NB4 (cell line): ENCODE data around the gene VPS54.
A peak's percentile ranks its signal among the peaks of the same experiment; 100 is the strongest.

ENCODE experiments used
- DNase-seq: peaks from one replicate; pipeline ENCODE4 v3.0.0; 2010; ENCODE audit warnings: low read depth
- H3K4me3 ChIP-seq: one replicate; pipeline ENCODE4 v1.5.1; 2011; ENCODE audit warnings: mild to moderate bottlenecking, low read depth, low read length, moderate library complexity
- CTCF ChIP-seq: IDR thresholded peaks from one replicate; pipeline ENCODE4 v1.5.1; 2012; ENCODE audit warnings: low read depth, low read length
- MAX ChIP-seq: IDR thresholded peaks from 2 replicates; pipeline ENCODE4 v1.6.1; 2011; ENCODE audit warnings: low read depth, low read length
- MYC ChIP-seq: IDR thresholded peaks from 2 replicates; pipeline ENCODE4 v1.6.1; 2011; ENCODE audit warnings: low read depth, low read length
- POLR2A ChIP-seq: IDR thresholded peaks from 2 replicates; pipeline ENCODE4 v1.6.1; 2011; ENCODE audit warnings: mild to moderate bottlenecking; ENCODE audit not compliant: insufficient read length; ENCODE audit errors: extremely low read depth

The VPS54 gene

GRCh38 chr2:63903003-63903402 is 116.2 kb downstream of the VPS54 start:
- TF ChIP-seq POLR2A: no peak
- TF ChIP-seq CTCF: no peak
- no peak for TF ChIP-seq MYC
- TF ChIP-seq MAX: no peak
- H3K4me3 ChIP-seq: no peak overlapping the region
- peak; percentile 14 for DNase-seq

GRCh38 chr2:63902149-63902548 is 117.1 kb downstream of the VPS54 start:
- DNase-seq: no peak
- no peak for TF ChIP-seq MAX
- no peak overlapping the region for H3K4me3 ChIP-seq

GRCh38 chr2:63899639-63900038 is 119.6 kb downstream of the VPS54 start:
- no peak overlapping the region for H3K4me3 ChIP-seq
- TF ChIP-seq POLR2A (no peak), CTCF (no peak), MYC (no peak), MAX (no peak)
- DNase-seq: no peak

GRCh38 chr2:63898839-63899238 is 120.4 kb downstream of the VPS54 start:
- no peak for DNase-seq
- no peak overlapping the region for H3K4me3 ChIP-seq
- TF ChIP-seq MYC: no peak
- TF ChIP-seq MAX: no peak
- TF ChIP-seq POLR2A: no peak
- TF ChIP-seq CTCF: no peak

GRCh38 chr2:63894167-63894566 is 125.1 kb downstream of the VPS54 start:
- no peak overlapping the region for H3K4me3 ChIP-seq
- no peak for TF ChIP-seq MYC
- no peak for DNase-seq

GRCh38 chr2:63893163-63893562 is 126.1 kb downstream of the VPS54 start:
- TF ChIP-seq MAX (no peak), POLR2A (no peak)
- no peak overlapping the region for H3K4me3 ChIP-seq
- no peak for DNase-seq

GRCh38 chr2:63891488-63892030 is 127.7 kb downstream of the VPS54 start:
- H3K4me3 ChIP-seq: no peak overlapping the region
- no peak for DNase-seq
- TF ChIP-seq CTCF (no peak), MAX (no peak), POLR2A (no peak), MYC (no peak)
